HG02938 (cell line): Measurements from ENCODE around the gene CLDN24.
"Not testable (repeated sequence)": the region's sequence is repeated elsewhere in the genome, so short reads cannot be mapped to it uniquely, and the experiment has no call there.

Source experiments
- ATAC-seq: cut with Tn5 transposase; IDR thresholded peaks from one replicate; pipeline ENCODE4 v1.9.1; 2021; ENCODE audit warnings: mild to moderate bottlenecking, moderate library complexity; ENCODE audit not compliant: unreplicated experiment

The CLDN24 gene

GRCh38 chr4:183347566-183347965, 25.3 kb upstream of the CLDN24 start:
- ATAC-seq: no peak

DNA sequence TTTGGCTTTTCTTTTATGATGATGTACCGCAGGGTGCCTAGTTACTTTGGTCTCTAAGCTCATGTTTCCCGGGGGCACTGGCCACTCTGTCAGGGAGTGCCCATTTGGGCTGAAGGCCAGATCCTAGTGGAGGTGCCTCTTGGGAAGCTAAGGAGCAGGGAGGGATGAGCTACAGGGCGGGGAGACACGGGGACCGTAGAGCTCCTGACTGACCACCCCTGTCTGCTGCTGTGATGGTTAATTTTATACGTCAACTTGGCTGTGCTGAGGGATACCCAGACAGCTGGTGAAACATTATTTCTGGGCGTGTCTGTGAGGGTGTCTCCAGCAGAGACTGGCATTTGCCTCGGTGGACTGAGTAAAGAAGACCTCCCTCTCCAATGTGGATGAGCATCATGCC, 24.9 kb upstream of the CLDN24 start:
- ATAC-seq: no peak

- ATAC-seq: no peak
Observed at GRCh38 chr4:183345261-183345660, 23.0 kb upstream of the CLDN24 start.

DNA sequence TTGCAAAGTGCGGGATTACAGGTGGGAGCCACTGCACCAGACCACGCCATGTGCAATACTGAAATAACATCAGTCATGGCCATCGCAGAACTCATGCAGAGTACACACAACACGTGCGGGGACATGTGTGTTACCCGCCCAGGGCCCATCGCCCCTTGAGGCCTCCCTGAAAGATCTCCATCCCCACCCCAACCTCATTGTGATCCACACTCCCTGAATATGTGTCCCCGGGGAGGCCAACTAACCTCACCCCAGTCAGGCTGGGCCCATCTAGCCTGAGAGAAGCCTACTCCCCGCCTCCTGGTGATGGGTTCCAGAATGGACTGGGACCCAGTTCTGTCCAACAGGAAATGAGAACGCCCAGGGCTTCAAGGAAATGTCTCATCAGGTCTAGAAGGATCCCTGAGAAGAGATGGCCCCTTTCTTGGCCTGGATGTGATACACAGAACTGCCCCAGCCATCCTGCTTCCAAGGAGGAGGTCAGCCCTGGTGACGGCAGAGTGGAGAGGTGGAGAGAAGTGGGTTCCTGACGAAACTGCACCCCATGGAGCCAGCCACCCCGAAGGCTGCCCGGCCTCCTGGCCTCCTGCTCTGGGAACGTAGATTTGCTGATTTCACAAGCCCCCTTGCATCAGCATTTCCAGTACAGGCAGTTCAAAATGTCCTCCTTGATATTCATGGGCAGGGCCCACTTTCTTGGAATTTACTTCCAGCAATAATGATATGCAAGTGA, 22.5 kb upstream of the CLDN24 start:
- ATAC-seq: no peak

GRCh38 chr4:183343730-183344129, 21.5 kb upstream of the CLDN24 start:
- no peak for ATAC-seq

GRCh38 chr4:183342541-183343533, 20.6 kb upstream of the CLDN24 start:
- ATAC-seq: no peak

DNA sequence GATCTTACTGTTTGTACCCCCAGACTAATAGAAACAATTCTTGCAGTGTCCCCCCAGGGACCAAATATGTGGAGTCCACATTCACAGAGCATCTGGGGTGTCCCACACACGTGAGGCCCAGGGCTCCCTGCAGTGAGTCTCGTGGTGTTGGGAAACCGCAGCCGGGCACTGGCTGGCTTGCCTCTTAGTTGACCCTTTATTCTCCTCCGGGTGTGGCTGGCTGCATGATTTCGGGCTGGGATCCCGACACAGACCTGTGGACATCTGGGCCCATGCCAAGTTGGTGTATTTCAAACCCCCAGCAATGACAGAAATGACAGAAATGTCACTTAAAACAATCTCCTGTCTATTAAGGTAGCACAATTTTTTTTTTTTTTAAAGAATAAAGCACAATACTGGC, 15.6 kb upstream of the CLDN24 start:
- ATAC-seq: no peak

DNA sequence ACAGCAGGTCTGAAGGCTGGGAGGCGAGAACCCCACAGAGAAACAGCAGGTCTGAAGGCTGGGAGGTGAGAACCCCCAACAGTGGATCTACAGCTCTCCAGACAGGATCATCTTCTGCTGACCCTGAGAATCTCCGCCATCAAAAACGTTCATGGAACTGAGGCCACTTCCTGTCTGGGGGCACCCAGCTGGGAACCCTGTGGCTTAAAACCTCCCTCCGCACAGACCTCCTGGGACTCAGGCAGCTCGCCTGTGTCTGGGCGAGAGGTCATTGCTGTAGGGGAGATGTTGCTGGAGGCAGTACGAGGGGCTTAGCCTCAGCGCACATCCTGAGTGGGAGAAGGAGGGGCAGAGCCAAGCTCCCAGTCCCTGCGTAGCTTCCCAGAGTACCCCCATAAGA, 15.1 kb upstream of the CLDN24 start:
- ATAC-seq: no peak

GRCh38 chr4:183335369-183335940, 13.2 kb upstream of the CLDN24 start:
- no peak for ATAC-seq

- ATAC-seq: no peak
Observed at GRCh38 chr4:183333983-183334382, 11.8 kb upstream of the CLDN24 start.

DNA sequence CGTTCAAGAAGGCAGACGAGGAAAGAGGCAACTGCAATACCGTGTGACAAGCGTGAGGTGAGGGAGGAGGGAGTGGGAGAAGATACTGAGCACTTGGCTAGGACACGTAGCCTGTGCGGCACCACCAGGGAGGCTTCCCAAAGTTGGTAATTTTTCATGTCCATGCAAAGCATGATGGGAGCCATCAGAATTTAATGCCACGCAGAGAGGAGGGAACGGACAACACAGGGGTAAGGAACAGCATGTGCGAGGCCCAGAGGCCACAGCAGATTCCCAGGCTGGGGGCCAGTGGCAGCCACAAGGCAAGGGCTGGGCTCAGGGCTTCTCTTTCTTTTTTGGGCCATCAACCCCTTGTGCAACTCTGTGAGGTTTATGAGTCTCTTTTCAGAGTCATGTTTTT, 11.0 kb upstream of the CLDN24 start:
- ATAC-seq: no peak

GRCh38 chr4:183332447-183332846, 10.2 kb upstream of the CLDN24 start:
- ATAC-seq: no peak

GRCh38 chr4:183330841-183331240, 8.6 kb upstream of the CLDN24 start:
- ATAC-seq: no peak

DNA sequence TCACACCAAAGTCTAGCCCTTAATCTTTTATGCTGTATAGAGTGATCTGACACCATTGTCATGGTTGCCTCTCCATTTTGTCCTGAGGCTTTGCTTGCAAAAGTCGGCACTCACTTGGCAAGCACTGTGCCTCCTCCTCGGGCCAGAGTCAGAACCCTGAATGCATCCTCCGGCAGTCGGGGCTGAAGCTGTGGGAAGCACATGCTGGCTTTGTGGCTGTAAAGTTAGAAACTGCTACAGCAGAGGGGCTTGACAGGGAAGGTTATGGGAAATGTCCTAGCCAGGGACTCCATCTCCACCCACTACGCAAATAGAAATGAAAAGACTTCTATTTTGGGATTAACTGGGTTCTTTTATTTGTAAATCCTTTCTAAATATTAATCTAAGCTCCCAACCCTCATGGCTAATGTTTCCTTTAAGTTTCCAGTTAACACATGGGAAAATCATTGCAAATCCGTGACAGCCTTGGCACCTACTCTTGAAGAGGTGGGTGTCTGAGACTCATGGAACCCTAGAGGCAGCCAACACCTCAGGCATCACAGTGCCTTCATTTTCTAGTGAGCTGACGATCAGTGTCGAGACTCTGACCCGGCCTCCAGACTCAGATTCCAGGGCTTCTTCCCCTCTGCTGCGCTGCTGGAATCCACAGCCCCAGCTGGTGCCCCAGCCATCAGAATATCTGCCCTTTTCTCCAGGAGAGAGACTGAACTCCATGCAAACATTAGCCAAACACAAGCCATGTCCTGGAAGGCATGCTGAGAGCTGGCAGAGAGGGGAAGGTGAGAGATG, 7.9 kb upstream of the CLDN24 start:
- no peak for ATAC-seq

DNA sequence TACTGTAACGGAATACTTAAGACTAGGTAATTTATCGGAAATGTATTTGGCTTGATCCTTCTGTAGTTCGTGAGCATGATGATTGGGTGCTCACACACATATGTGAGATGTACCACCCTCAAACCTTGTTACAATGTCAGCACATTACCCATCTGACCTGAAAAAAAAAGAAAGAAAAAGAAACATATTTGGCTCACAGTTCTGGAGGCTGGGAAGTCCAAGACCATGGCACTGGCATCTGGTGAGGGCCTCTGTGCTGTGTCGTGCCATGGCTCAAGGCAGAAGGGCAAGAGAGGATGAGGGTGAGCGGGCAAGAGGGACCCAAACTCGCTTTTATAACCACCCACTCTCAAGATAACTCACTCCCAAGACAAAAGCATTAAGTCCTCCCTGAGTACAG, 7.0 kb upstream of the CLDN24 start:
- no peak for ATAC-seq

- no peak for ATAC-seq
Observed at GRCh38 chr4:183328832-183329231, 6.6 kb upstream of the CLDN24 start.

DNA sequence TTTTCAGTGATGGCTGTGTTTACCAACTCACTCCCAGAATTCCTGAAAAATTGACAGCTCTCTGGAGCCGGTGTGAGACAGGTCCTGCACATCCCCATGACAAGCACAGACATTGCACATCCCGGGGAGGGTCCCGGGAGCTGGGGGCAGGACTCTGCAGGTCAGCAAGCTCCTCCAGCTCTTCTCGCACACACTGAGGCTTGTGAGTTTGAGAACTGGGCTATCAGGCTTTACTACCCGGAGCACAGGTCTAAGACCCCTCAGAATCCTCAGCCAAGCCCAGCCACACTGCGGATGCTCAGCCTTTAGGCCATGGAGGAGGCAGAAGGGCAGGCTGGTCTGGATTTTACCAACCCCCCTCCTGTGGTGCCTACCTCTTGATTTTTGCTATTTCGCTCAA, 5.6 kb upstream of the CLDN24 start:
- no peak for ATAC-seq

DNA sequence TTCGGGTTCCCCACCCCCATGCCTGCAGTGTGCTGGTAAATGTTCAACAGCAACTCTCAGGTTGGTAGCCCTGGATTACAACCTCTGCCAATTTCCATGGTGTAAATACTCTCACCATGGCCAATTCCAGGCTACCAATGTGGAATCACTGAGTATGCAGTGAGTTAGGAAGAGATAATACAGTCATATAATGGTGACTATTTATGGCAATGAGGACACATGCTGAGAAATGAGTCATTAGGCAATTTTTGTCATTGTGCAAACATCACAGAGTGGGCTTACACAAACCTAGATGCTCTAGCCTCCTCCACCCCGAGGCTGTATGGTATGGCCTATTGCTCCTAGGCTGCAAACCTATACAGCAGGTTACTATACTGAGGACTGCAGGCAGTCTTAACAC, 4.6 kb upstream of the CLDN24 start:
- no peak for ATAC-seq

DNA sequence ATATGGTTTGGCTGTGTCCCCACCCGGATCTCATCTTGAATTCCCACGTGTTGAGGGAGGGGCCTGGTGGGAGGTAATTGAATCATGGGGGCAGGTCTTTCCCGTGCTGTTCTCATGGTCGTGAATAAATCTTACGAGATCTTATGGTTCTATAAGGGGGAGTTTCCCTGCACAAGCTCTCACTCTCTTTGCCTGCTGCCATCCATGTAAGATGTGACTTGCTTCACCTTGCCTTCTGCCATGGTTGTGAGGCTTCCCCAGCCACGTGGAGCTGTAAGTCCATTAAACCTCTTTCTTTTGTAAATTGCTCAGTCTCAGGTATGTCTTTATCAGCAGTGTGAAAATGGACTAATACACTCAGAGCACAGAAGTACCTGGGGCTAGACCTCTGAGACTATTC, 4.2 kb upstream of the CLDN24 start:
- ATAC-seq: not testable (repeated sequence)

GRCh38 chr4:183324619-183325018, 2.4 kb upstream of the CLDN24 start:
- ATAC-seq: no peak

DNA sequence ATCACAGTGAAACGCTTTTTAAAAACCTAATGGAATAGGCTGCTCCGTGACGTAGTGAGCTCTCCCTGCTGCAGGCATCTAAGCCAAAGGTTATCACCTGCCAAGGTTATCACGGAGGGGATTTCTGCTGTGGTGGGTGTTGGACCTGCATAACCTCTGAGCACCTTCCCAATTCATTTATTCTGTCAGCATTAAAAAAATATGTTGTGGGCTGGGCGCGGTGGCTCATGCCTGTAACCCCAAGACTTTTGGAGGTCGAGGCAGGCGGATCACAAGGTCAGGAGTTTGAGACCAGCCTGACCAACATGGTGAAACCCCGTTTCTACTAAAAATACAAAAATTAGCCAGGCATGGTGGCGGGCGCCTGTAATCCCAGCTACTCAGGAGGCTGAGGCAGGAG, 1.8 kb upstream of the CLDN24 start:
- not testable (repeated sequence) for ATAC-seq
